Naive thymus-derived CD4-positive, alpha-beta T cell (primary cell): ENCODE results near the gene ZMYND19. TPM values are rescaled to one million over a fixed set of nuclear protein-coding genes. Genes with fewer than 3 reads are reported as not detected.

Source experiments
- ATAC-seq: fragments of 150-1000 bp; cut with Tn5 transposase; 2 replicates; pipeline ENCODE4 v1.10.0; 2021; ENCODE audit warnings: mild to moderate bottlenecking, moderate library complexity
- CTCF ChIA-PET: fragments of 350-600 bp; sonication (Branson Sonifier 250); formaldehyde crosslinking; loops from one replicate; lab custom pipeline; 2021; ENCODE audit warnings: antibody characterized with exemption; lab: Charles Lee
- POLR2A ChIA-PET: fragments of 350-600 bp; sonication (Branson Sonifier 250); formaldehyde crosslinking; loops from one replicate; lab custom pipeline; 2021; ENCODE audit warnings: antibody characterized with exemption, inconsistent platforms; lab: Charles Lee
- DNase-seq, 9 donors: peaks; one replicate each; pipeline versions ENCODE4 v3.0.0 to v3.0.0-alpha.2; 2020 to 2022; ENCODE audit warnings: mixed read lengths in 1 of 9
- H3K27ac ChIP-seq: one replicate; pipeline ENCODE4 v1.7.0; 2013; ENCODE audit warnings: mild to moderate bottlenecking, low read depth, low read length, moderate library complexity
- H3K27me3 ChIP-seq, 2 donors: one replicate each; pipeline ENCODE4 v1.7.0; 2013; ENCODE audit warnings: low read length in 2 of 2, mild to moderate bottlenecking in 2 of 2, moderate library complexity in 2 of 2; ENCODE audit not compliant: control insufficient read depth in 2 of 2, insufficient read depth in 2 of 2
- H3K36me3 ChIP-seq, 3 experiments: 1 replicate in 2 of 3; 2 replicates in 1 of 3; pipeline ENCODE4 v1.7.0; 2013; ENCODE audit warnings: low read length in 3 of 3, mild to moderate bottlenecking in 3 of 3, moderate library complexity in 1 of 3; ENCODE audit not compliant: insufficient read depth in 3 of 3, control insufficient read depth in 2 of 3
- H3K4me1 ChIP-seq, 2 donors: one replicate each; pipeline ENCODE4 v1.7.0; 2013; ENCODE audit warnings: low read length in 2 of 2, mild to moderate bottlenecking in 2 of 2, moderate library complexity in 1 of 2; ENCODE audit not compliant: control insufficient read depth in 2 of 2, insufficient read depth in 2 of 2
- H3K4me3 ChIP-seq: 2 replicates; pipeline ENCODE4 v1.7.0; 2013; ENCODE audit warnings: mild to moderate bottlenecking, low read length
- H3K9me3 ChIP-seq, 3 experiments: 1 replicate in 2 of 3; 2 replicates in 1 of 3; pipeline ENCODE4 v1.7.0; 2013; ENCODE audit warnings: low read length in 3 of 3; ENCODE audit not compliant: control insufficient read depth in 2 of 3
- H3K27ac Mint-ChIP-seq, 9 donors: one replicate each; pipeline ENCODE4 v1.8.0; 2020 to 2022; ENCODE audit warnings: mixed read lengths in 9 of 9, mild to moderate bottlenecking in 8 of 9, moderate library complexity in 5 of 9, inconsistent platforms in 2 of 9
- H3K27me3 Mint-ChIP-seq, 5 donors: one replicate each; pipeline ENCODE4 v1.8.0; 2021 to 2022; ENCODE audit warnings: mixed read lengths in 5 of 5, mild to moderate bottlenecking in 1 of 5
- H3K36me3 Mint-ChIP-seq, 5 donors: one replicate each; pipeline ENCODE4 v1.8.0; 2020 to 2022; ENCODE audit warnings: mixed read lengths in 5 of 5, mild to moderate bottlenecking in 3 of 5, inconsistent platforms in 1 of 5
- H3K4me1 Mint-ChIP-seq, 7 donors: one replicate each; pipeline ENCODE4 v1.8.0; 2020 to 2022; ENCODE audit warnings: mixed read lengths in 7 of 7, mild to moderate bottlenecking in 3 of 7, inconsistent platforms in 1 of 7
- H3K4me3 Mint-ChIP-seq, 10 donors: one replicate each; pipeline ENCODE4 v1.8.0; 2020 to 2022; ENCODE audit warnings: mild to moderate bottlenecking in 10 of 10, mixed read lengths in 10 of 10, moderate library complexity in 6 of 10, inconsistent platforms in 2 of 10
- H3K9me3 Mint-ChIP-seq, 11 donors: one replicate each; pipeline ENCODE4 v1.8.0; 2020 to 2022; ENCODE audit warnings: mixed read lengths in 11 of 11, mild to moderate bottlenecking in 4 of 11, inconsistent platforms in 1 of 11, moderate library complexity in 1 of 11
- intact Hi-C, 2 donors: fragments of 100-400 bp; cut with micrococcal nuclease; formaldehyde crosslinking; loops; one replicate each; pipeline ENCODE4 v1.15.1; 2023
- polyA plus RNA-seq, 2 donors: library from polyadenylated mRNA; unstranded; fragments of 300-500 nt; fragmentation: Illumina TruSeq; gene quantifications; one replicate each; pipeline ENCODE4 v1.2.3, GENCODE V29; 2021
- total RNA-seq, 6 experiments: library from RNA in 5 of 6; stranded (reverse) in 5 of 6; gene quantifications; 1 replicate in 5 of 6; 2 replicates in 1 of 6; pipeline ENCODE4 v1.2.3 and lab custom pipeline; 2021 to 2026

Gene ZMYND19
- total and polyA plus RNA-seq, 7 experiments from 2014 or later: 4.5 to 32.4 (median 19.0) TPM

DNA sequence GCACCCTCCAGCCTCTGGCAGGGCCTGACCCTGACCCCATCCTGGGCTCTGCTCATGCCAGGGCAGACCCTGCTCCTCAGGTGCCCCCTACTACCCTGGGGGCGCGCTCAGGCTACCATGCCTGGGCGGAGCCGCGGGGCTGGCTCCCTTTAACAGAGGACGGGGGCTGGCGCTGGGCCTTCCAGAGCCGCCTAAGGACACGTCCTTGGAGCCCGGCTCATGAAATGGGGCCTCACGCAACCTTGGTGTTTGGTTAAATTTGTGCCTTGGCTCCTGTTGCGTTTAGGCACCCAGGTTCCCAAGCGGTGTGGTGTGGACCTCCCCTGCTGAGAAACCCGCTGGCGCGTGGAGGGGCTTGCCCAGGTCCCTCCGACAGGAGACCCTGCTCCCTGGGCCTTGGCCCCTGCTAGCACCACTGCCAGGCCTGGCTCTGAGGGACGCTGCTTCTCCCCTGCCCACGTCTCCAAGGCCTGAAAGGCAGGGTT is 25.1 kb upstream of the ZMYND19 start:
- no peak overlapping the region for H3K27ac Mint-ChIP-seq
- ATAC-seq (no peak), DNase-seq (no peak)
- peaks cover 19 to 38% (median 30%) of the 10 kb centered on the region in 7 donors for H3K4me1 Mint-ChIP-seq
- Histone ChIP-seq H3K27ac (no peak overlapping the region), H3K36me3 (peaks cover 0 to 44% (median 4%) of the 10 kb centered on the region in 3 experiments), H3K4me3 (no peak overlapping the region), H3K4me1 (peaks cover 22 to 23% of the 10 kb centered on the region in 2 donors), H3K27me3 (no peaks in the 10 kb centered on the region), H3K9me3 (no peaks in the 10 kb centered on the region)
- peaks cover 0 to 7% (median 3%) of the 10 kb centered on the region in 5 donors for H3K36me3 Mint-ChIP-seq
- H3K27me3 Mint-ChIP-seq: no peaks in the 10 kb centered on the region
- POLR2A ChIA-PET: interaction anchor here (0.6 kb wide), 1 partner anchor 86 kb away, joined by 3 read pairs; no protein-coding TSS in a partner anchor
- CTCF ChIA-PET: no interaction called here
- no peaks in the 10 kb centered on the region for H3K9me3 Mint-ChIP-seq
- H3K4me3 Mint-ChIP-seq: peak overlapping the region in 1 of 10 donors; percentile 64
- intact Hi-C loops: no loop called here

DNA sequence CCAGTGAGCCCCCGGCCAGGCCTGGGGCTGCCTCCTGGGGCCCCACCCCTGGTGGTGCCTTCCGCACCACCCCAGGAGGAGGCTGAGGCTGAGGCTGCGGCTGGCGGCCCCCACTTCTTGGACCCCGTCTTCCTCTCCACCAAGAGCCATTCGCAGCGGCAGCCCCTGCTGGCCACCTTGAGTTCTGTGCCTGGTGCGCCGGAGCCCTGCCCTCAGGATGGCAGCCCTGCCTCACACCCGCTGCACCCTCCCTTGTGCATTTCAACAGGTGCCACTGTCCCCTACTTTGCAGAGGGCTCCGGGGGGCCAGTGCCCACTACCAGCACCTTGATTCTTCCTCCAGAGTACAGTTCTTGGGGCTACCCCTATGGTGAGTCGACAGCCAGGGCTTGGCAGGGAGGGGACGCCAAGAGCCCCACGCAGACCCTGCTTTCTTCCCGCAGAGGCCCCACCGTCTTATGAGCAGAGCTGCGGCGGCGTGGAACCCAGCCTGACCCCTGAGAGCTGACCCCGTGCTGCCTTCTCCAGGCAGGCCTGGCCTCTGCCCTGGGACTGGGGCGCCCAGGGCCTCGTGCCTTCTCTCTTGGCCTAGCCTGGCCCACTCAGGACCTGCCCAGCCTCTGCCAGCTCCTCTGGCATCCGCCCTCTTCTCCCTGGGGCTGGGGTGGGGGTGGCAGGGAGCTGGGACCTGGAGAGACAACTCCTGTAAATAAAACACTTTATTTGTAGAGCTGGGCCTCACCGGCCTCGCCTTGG is 24.5 kb upstream of the ZMYND19 start:
- ATAC-seq (no peak), DNase-seq (no peak)
- no peaks in the 10 kb centered on the region for H3K27me3 ChIP-seq
- peak overlapping the region in 1 of 9 donors; percentile 6 for H3K27ac Mint-ChIP-seq
- H3K36me3 Mint-ChIP-seq: peaks cover 0 to 7% (median 3%) of the 10 kb centered on the region in 5 donors
- CTCF ChIA-PET: no interaction called here
- H3K4me1 Mint-ChIP-seq: peaks cover 17 to 32% (median 29%) of the 10 kb centered on the region in 7 donors
- no peak overlapping the region for H3K27ac ChIP-seq
- intact Hi-C loops: no loop called here
- no peak overlapping the region for H3K4me3 Mint-ChIP-seq
- H3K9me3 Mint-ChIP-seq: no peaks in the 10 kb centered on the region
- no peaks in the 10 kb centered on the region for H3K9me3 ChIP-seq
- H3K36me3 ChIP-seq: peaks cover 0 to 44% (median 4%) of the 10 kb centered on the region in 3 experiments
- no peaks in the 10 kb centered on the region for H3K27me3 Mint-ChIP-seq
- H3K4me1 ChIP-seq: peaks cover 18 to 22% of the 10 kb centered on the region in 2 donors
- no peak overlapping the region for H3K4me3 ChIP-seq
- POLR2A ChIA-PET: interaction anchor here (0.6 kb wide), 1 partner anchor 85 kb away, joined by 3 read pairs; no protein-coding TSS in a partner anchor

DNA sequence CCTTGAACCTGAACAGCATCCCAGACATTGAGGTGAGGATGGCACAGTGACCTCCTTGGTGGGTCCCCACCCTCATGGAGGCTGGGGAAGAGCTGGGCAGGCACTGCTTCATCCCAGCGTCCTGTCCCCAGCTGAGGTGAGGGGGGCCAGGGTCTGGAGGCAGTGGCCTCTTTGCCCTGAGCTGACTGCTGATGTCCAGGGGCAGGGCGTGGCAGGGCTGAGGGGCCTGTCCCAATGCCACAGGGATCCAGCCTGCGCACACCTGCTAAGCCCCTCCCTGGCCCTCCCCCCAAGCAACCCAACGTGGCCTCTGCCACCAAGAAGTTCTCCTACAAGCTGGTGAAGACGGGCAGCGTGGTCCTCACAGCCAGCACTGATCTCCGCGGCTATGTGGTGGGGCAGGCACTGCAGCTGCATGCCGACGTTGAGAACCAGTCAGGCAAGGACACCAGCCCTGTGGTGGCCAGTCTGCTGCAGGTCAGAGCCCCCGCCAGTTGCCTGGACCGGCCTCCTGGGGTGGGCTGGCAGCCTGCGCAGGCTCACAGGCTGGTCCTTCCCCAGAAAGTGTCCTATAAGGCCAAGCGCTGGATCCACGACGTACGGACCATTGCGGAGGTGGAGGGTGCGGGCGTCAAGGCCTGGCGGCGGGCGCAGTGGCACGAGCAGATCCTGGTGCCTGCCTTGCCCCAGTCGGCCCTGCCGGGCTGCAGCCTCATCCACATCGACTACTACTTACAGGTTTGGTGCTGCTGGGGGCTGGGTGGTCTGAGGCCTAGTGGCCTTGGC is 23.6 kb upstream of the ZMYND19 start:
- Mint-ChIP-seq H3K9me3 (no peaks in the 10 kb centered on the region), H3K27ac (peak overlapping the region in 1 of 9 donors; percentile 8), H3K4me1 (peaks cover 12 to 31% (median 27%) of the 10 kb centered on the region in 7 donors), H3K36me3 (peaks cover 0 to 5% (median 3%) of the 10 kb centered on the region in 5 donors), H3K4me3 (no peak overlapping the region), H3K27me3 (no peaks in the 10 kb centered on the region)
- peaks cover 0 to 44% (median 4%) of the 10 kb centered on the region in 3 experiments for H3K36me3 ChIP-seq
- CTCF ChIA-PET: no interaction called here
- peaks cover 14 to 22% of the 10 kb centered on the region in 2 donors for H3K4me1 ChIP-seq
- no peaks in the 10 kb centered on the region for H3K9me3 ChIP-seq
- no peaks in the 10 kb centered on the region for H3K27me3 ChIP-seq
- no peak overlapping the region for H3K27ac ChIP-seq
- DNase-seq (no peak), ATAC-seq (no peak)
- POLR2A ChIA-PET: interaction anchor here (1.0 kb wide), 1 partner anchor 16 kb away, joined by 3 read pairs; no protein-coding TSS in a partner anchor
- H3K4me3 ChIP-seq: no peak overlapping the region
- intact Hi-C loops: no loop called here

DNA sequence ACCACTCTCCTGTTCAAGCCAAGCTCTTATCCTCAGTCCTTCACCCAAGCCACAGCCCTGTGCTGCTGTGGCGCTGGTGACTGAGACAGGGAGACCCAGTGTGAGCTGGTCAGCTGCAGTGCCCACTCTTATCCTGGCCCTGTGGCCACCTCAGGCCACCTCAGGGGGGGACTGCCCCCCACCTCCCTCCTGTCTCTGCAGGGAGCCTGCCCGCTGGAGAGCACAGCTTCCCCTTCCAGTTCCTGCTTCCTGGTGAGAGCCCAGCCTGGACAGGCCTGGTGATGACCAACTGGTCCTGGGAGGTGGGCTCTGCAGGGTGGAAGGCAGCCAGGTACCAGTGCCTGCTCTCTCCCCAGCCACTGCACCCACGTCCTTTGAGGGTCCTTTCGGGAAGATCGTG is 22.9 kb upstream of the ZMYND19 start:
- ChIA-PET POLR2A (interaction anchor here (1.0 kb wide), 1 partner anchor 17 kb away, joined by 3 read pairs; no protein-coding TSS in a partner anchor), CTCF (no interaction called here)
- H3K4me3 ChIP-seq: no peak overlapping the region
- Mint-ChIP-seq H3K4me1 (peaks cover 12 to 33% (median 27%) of the 10 kb centered on the region in 7 donors), H3K9me3 (no peaks in the 10 kb centered on the region), H3K27ac (peak overlapping the region in 3 of 9 donors; percentile 21 to 78 (median 76)), H3K36me3 (peaks cover 0 to 5% (median 3%) of the 10 kb centered on the region in 5 donors), H3K27me3 (no peaks in the 10 kb centered on the region), H3K4me3 (no peak overlapping the region)
- peaks cover 14 to 22% of the 10 kb centered on the region in 2 donors for H3K4me1 ChIP-seq
- peaks cover 0 to 42% (median 4%) of the 10 kb centered on the region in 3 experiments for H3K36me3 ChIP-seq
- H3K9me3 ChIP-seq: no peaks in the 10 kb centered on the region
- intact Hi-C loops: no loop called here
- H3K27me3 ChIP-seq: no peaks in the 10 kb centered on the region
- ATAC-seq (no peak), DNase-seq (no peak)
- no peak overlapping the region for H3K27ac ChIP-seq

DNA sequence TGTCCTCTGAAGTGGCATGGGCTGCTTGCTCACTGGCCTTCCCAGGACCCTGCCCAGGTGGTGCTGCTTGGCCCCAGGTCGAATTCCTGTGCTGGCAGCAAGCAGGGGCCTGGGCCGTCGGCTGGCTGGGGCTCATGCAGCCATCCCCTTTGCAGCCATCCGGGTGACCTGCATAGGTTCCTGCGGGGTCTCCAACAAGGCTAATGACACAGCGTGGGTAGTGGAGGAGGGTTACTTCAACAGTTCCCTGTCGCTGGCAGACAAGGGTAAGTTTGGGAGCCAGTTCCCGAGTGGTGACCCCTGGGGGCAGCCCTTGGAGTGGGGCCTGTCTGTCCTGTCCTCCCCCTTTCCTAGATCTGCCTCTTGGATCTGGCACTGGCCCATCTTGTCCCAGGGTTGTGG is 22.4 kb upstream of the ZMYND19 start:
- Histone ChIP-seq H3K27ac (no peak overlapping the region), H3K4me1 (peaks cover 10 to 19% of the 10 kb centered on the region in 2 donors), H3K9me3 (no peaks in the 10 kb centered on the region), H3K27me3 (no peaks in the 10 kb centered on the region), H3K36me3 (peaks cover 0 to 41% (median 4%) of the 10 kb centered on the region in 3 experiments), H3K4me3 (no peak overlapping the region)
- peaks cover 0 to 5% (median 3%) of the 10 kb centered on the region in 5 donors for H3K36me3 Mint-ChIP-seq
- ChIA-PET POLR2A (interaction anchor here (1.0 kb wide), 1 partner anchor 17 kb away, joined by 3 read pairs; no protein-coding TSS in a partner anchor), CTCF (no interaction called here)
- intact Hi-C loops: no loop called here
- H3K4me1 Mint-ChIP-seq: peaks cover 12 to 32% (median 27%) of the 10 kb centered on the region in 7 donors
- no peaks in the 10 kb centered on the region for H3K27me3 Mint-ChIP-seq
- H3K9me3 Mint-ChIP-seq: no peaks in the 10 kb centered on the region
- peak overlapping the region in 3 of 9 donors; percentile 21 to 78 (median 76) for H3K27ac Mint-ChIP-seq
- no peak overlapping the region for H3K4me3 Mint-ChIP-seq
- ATAC-seq: no peak
- no peak for DNase-seq
